ENCODE results near the gene AGRN.
"Not testable (repeated sequence)": the region's sequence is repeated elsewhere in the genome, so short reads cannot be mapped to it uniquely, and the experiment has no call there.

Gene AGRN

GRCh38 chr1:1091344-1092148 is 71.6 kb downstream of the AGRN start:
- no peak for DNase-seq (ENCODE audit: low read depth in 2 of 2)

- DNase-seq (ENCODE audit: low read depth in 2 of 2), result no peak
Measured at GRCh38 chr1:1092149-1092855, 72.4 kb downstream of the AGRN start.

GRCh38 chr1:1092894-1093609 is 73.1 kb downstream of the AGRN start:
- DNase-seq (ENCODE audit: low read depth in 2 of 2), result no peak

GRCh38 chr1:1093610-1093943 is 73.7 kb downstream of the AGRN start:
- no peak for DNase-seq (ENCODE audit: low read depth in 2 of 2)

- no peak for DNase-seq (ENCODE audit: low read depth in 2 of 2)
Measured at GRCh38 chr1:1094981-1095380, 75.1 kb downstream of the AGRN start.

GRCh38 chr1:1096136-1096535 is 76.2 kb downstream of the AGRN start:
- not testable (repeated sequence) for DNase-seq (ENCODE audit: low read depth in 2 of 2)

- DNase-seq (ENCODE audit: low read depth in 2 of 2), result no peak
Measured at GRCh38 chr1:1098681-1099421, 78.9 kb downstream of the AGRN start.

- no peak for DNase-seq (ENCODE audit: low read depth in 2 of 2)
Measured at GRCh38 chr1:1099506-1100183, 79.7 kb downstream of the AGRN start.

GRCh38 chr1:1100296-1100695 is 80.4 kb downstream of the AGRN start:
- no peak for DNase-seq (ENCODE audit: low read depth in 2 of 2)

- no peak for DNase-seq (ENCODE audit: low read depth in 2 of 2)
Measured at GRCh38 chr1:1101503-1101902, 81.6 kb downstream of the AGRN start.

- not testable (repeated sequence) for DNase-seq (ENCODE audit: low read depth in 2 of 2)
Measured at GRCh38 chr1:1104152-1104551, 84.2 kb downstream of the AGRN start.

Measured in stimulated activated CD8-positive, alpha-beta memory T cell treated with anti-CD3 and anti-CD28 coated beads, Interleukin-7, amount 100 ng/mL, for 4 hours (primary cell).